K562 (cell line): ENCODE data around the gene HHIPL2.

Source experiments
- CTCF ChIP-seq, 3 experiments: IDR thresholded peaks in 2 of 3; conservative IDR thresholded peaks in 1 of 3; 2 replicates each; pipeline ENCODE4 v1.5.1; 2011 to 2012; ENCODE audit warnings: low read length in 3 of 3, mild to moderate bottlenecking in 3 of 3, control low read depth in 2 of 3, improper control_type of control experiment in 1 of 3, inconsistent platforms in 1 of 3, low read depth in 1 of 3, mixed read lengths in 1 of 3, moderate library complexity in 1 of 3; ENCODE audit not compliant: insufficient read depth in 2 of 3
- E2F5 ChIP-seq: sonication (generic); formaldehyde crosslinking; IDR thresholded peaks from 2 replicates; pipeline ENCODE4 v1.8.0; 2022; ENCODE audit warnings: mild to moderate bottlenecking, missing genetic modification reagents
- FOSL1 ChIP-seq: fragments of 200-800 bp; sonication (Bioruptor generic); conservative IDR thresholded peaks from 2 replicates; pipeline ENCODE4 v1.6.1; 2016; ENCODE audit warnings: missing genetic modification characterization, missing compliant biosample characterization
- GTF2A2 ChIP-seq: IDR thresholded peaks from 2 replicates; pipeline ENCODE4 v1.6.1; 2016; ENCODE audit warnings: mild to moderate bottlenecking, missing genetic modification characterization, missing compliant biosample characterization
- POLR2AphosphoS5 ChIP-seq: IDR thresholded peaks from 2 replicates; pipeline ENCODE4 v1.6.1; 2011; ENCODE audit warnings: mild to moderate bottlenecking, low read depth, low read length, moderate library complexity; ENCODE audit not compliant: control insufficient read depth, insufficient read depth
- SMARCC2 ChIP-seq: fragments of 450-650 bp; IDR thresholded peaks from 2 replicates; pipeline ENCODE4 v1.6.1; 2017; ENCODE audit warnings: antibody characterized with exemption, moderate library complexity, mild to moderate bottlenecking, low read depth
- YY1 ChIP-seq, 3 experiments: IDR thresholded peaks; 2 replicates each; pipeline ENCODE4 v1.6.1; 2011; ENCODE audit warnings: low read length in 2 of 3, mild to moderate bottlenecking in 2 of 3, moderate library complexity in 2 of 3, borderline replicate concordance in 1 of 3, control low read depth in 1 of 3, low read depth in 1 of 3; ENCODE audit not compliant: insufficient read depth in 3 of 3, insufficient replicate concordance in 2 of 3, control insufficient read depth in 1 of 3, insufficient read length in 1 of 3; ENCODE audit errors: extremely low read depth in 1 of 3
- ZHX1 ChIP-seq: fragments of 150-350 bp; conservative IDR thresholded peaks from 2 replicates; pipeline ENCODE4 v1.6.1; 2014; ENCODE audit warnings: low read length

- TF ChIP-seq GTF2A2 (tag) (no peak), YY1 (IDR thresholded peaks at IDR 0.05; ENCODE audit: borderline replicate concordance in 1 of 3, control insufficient read depth in 1 of 3, extremely low read depth in 1 of 3, insufficient read depth in 3 of 3, insufficient read length in 1 of 3, insufficient replicate concordance in 2 of 3, low read depth in 1 of 3, low read length in 2 of 3) (no peak), FOSL1 (tag) (no peak), E2F5 (CRISPR knock-in tag) (no peak), ZHX1 (no peak), SMARCC2 (no peak), CTCF (IDR thresholded peaks at IDR 0.05 in 2 of 3, conservative IDR thresholded peaks at IDR 0.05 in 1 of 3; ENCODE audit: insufficient read depth in 2 of 3, low read depth in 1 of 3, low read length in 3 of 3) (no peak), POLR2AphosphoS5 (no peak)
These were observed 9.7 kb upstream of the HHIPL2 start for GRCh38 chr1:222557574-222557973.
